C4-2B (cell line): ENCODE data around the gene MAP1LC3B.

Experiments used
- ZFX ChIP-seq: fragments of 450-650 bp; IDR thresholded peaks from 2 replicates; pipeline ENCODE4 v1.6.1; 2017
- TF ChIP-seq, protein P1 (sequence below): fragments of 450-650 bp; conservative IDR thresholded peaks from 2 replicates; pipeline ENCODE4 v1.5.1; 2017; ENCODE audit warnings: mild to moderate bottlenecking

DNA sequence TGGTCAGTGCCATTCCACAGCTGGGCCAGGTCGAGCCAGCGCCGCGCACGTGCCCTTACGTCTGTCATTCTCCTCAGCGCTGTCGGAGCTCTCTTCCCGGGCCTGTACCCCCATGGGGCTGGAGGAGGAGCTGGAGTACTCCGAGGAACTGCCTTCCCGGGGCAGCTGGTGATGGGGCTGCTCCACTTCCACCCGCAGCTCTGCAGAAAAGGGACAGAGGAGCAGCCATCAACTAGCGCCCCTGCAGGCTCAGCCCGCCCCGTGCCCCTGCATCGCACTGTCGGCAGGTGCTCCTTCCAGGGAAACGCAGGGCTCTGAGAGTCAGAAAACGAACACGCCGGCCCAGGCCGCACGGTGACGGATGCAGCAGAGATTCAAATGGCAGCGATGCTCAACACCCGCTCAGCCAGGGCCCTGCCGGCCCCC lies 20.9 kb downstream of the MAP1LC3B start:
- TF ChIP-seq, protein P1, sequence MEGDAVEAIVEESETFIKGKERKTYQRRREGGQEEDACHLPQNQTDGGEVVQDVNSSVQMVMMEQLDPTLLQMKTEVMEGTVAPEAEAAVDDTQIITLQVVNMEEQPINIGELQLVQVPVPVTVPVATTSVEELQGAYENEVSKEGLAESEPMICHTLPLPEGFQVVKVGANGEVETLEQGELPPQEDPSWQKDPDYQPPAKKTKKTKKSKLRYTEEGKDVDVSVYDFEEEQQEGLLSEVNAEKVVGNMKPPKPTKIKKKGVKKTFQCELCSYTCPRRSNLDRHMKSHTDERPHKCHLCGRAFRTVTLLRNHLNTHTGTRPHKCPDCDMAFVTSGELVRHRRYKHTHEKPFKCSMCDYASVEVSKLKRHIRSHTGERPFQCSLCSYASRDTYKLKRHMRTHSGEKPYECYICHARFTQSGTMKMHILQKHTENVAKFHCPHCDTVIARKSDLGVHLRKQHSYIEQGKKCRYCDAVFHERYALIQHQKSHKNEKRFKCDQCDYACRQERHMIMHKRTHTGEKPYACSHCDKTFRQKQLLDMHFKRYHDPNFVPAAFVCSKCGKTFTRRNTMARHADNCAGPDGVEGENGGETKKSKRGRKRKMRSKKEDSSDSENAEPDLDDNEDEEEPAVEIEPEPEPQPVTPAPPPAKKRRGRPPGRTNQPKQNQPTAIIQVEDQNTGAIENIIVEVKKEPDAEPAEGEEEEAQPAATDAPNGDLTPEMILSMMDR, result no peak
- no peak for TF ChIP-seq ZFX
